H9 (cell line): ENCODE data around the gene IL31RA. TPM values are rescaled to one million over a fixed set of nuclear protein-coding genes. Genes with fewer than 3 reads are reported as not detected.

Source experiments
- DNase-seq: peaks from one replicate; pipeline ENCODE4 v3.0.0-alpha.2; 2017
- H2AFZ ChIP-seq: one replicate; pipeline ENCODE4 v1.6.1; 2013; ENCODE audit warnings: mild to moderate bottlenecking, low read length, control low read depth, moderate library complexity
- H2AK5ac ChIP-seq: 2 replicates; pipeline ENCODE4 v1.6.1; 2013; ENCODE audit warnings: low read length, control low read depth, mixed read lengths; ENCODE audit not compliant: insufficient read length
- H2BK120ac ChIP-seq: one replicate; pipeline ENCODE4 v1.6.1; 2013; ENCODE audit warnings: low read depth, mild to moderate bottlenecking, low read length, control low read depth, inconsistent platforms; ENCODE audit not compliant: poor library complexity, severe bottlenecking
- H2BK12ac ChIP-seq: 2 replicates; pipeline ENCODE4 v1.6.1; 2013; ENCODE audit warnings: low read length, control low read depth, mixed read lengths, low read depth; ENCODE audit not compliant: insufficient read length
- H2BK15ac ChIP-seq: 2 replicates; pipeline ENCODE4 v1.6.1; 2013; ENCODE audit warnings: low read depth, low read length, control low read depth
- H2BK20ac ChIP-seq: one replicate; pipeline ENCODE4 v1.6.1; 2013; ENCODE audit warnings: low read depth, mild to moderate bottlenecking, low read length, control low read depth, inconsistent platforms; ENCODE audit not compliant: poor library complexity, severe bottlenecking
- H2BK5ac ChIP-seq: 2 replicates; pipeline ENCODE4 v1.6.1; 2013; ENCODE audit warnings: low read length, control low read depth, mixed read lengths; ENCODE audit not compliant: insufficient read length
- H3K14ac ChIP-seq: 2 replicates; pipeline ENCODE4 v1.6.1; 2013; ENCODE audit warnings: low read length, control low read depth; ENCODE audit not compliant: insufficient read depth
- H3K18ac ChIP-seq: 2 replicates; pipeline ENCODE4 v1.6.1; 2013; ENCODE audit warnings: low read depth, mild to moderate bottlenecking, mixed read lengths, low read length, control low read depth; ENCODE audit not compliant: insufficient read length
- H3K23ac ChIP-seq: 2 replicates; pipeline ENCODE4 v1.6.1; 2013; ENCODE audit warnings: low read length, control low read depth, mixed read lengths, low read depth; ENCODE audit not compliant: insufficient read length
- H3K23me2 ChIP-seq: 2 replicates; pipeline ENCODE4 v1.6.1; 2013; ENCODE audit warnings: low read depth, mild to moderate bottlenecking, mixed read lengths, low read length, control low read depth; ENCODE audit not compliant: insufficient read length, poor library complexity, severe bottlenecking
- H3K27ac ChIP-seq: 2 replicates; pipeline ENCODE4 v1.5.1; 2013; ENCODE audit warnings: low read length, control low read depth, mixed read lengths, low read depth; ENCODE audit not compliant: insufficient read length
- H3K27me3 ChIP-seq: 2 replicates; pipeline ENCODE4 v1.6.1; 2013; ENCODE audit warnings: low read length, control low read depth, inconsistent platforms; ENCODE audit not compliant: insufficient read depth
- H3K4ac ChIP-seq: 2 replicates; pipeline ENCODE4 v1.6.1; 2013; ENCODE audit warnings: low read depth, mild to moderate bottlenecking, control low read depth, inconsistent platforms, low read length, moderate library complexity
- H3K4me1 ChIP-seq: 2 replicates; pipeline ENCODE4 v1.6.1; 2013; ENCODE audit warnings: low read length, control low read depth, inconsistent platforms; ENCODE audit not compliant: insufficient read depth
- H3K4me2 ChIP-seq: 2 replicates; pipeline ENCODE4 v1.6.1; 2013; ENCODE audit warnings: low read length, control low read depth, mixed read lengths; ENCODE audit not compliant: insufficient read length, insufficient read depth
- H3K56ac ChIP-seq: 2 replicates; pipeline ENCODE4 v1.6.1; 2013; ENCODE audit warnings: low read depth, mild to moderate bottlenecking, mixed read lengths, low read length, control low read depth; ENCODE audit not compliant: insufficient read length
- H3K79me1 ChIP-seq: 2 replicates; pipeline ENCODE4 v1.6.1; 2013; ENCODE audit warnings: low read depth, mild to moderate bottlenecking, moderate library complexity, low read length, control low read depth, inconsistent platforms; ENCODE audit not compliant: insufficient read depth, poor library complexity, severe bottlenecking
- H3K79me2 ChIP-seq: 2 replicates; pipeline ENCODE4 v1.6.1; 2013; ENCODE audit warnings: low read length, control low read depth, inconsistent platforms; ENCODE audit not compliant: insufficient read depth
- H3K9ac ChIP-seq: 2 replicates; pipeline ENCODE4 v1.6.1; 2013; ENCODE audit warnings: low read length, control low read depth, mixed read lengths; ENCODE audit not compliant: insufficient read length; ENCODE audit errors: extremely low read depth
- H3K9me3 ChIP-seq: one replicate; pipeline ENCODE4 v1.6.1; 2013; ENCODE audit warnings: low read depth, low read length, inconsistent platforms; ENCODE audit not compliant: control insufficient read depth
- H3T11ph ChIP-seq: one replicate; pipeline ENCODE4 v1.6.1; 2013; ENCODE audit warnings: mild to moderate bottlenecking, low read length, control low read depth, inconsistent platforms
- H4K20me1 ChIP-seq: one replicate; pipeline ENCODE4 v1.6.1; 2013; ENCODE audit not compliant: control insufficient read depth, insufficient read length, insufficient read depth
- H4K5ac ChIP-seq: 2 replicates; pipeline ENCODE4 v1.6.1; 2013; ENCODE audit warnings: low read depth, mild to moderate bottlenecking, mixed read lengths, low read length, control low read depth; ENCODE audit not compliant: insufficient read length
- H4K8ac ChIP-seq: replicated peaks from 2 replicates; pipeline ENCODE4 v1.6.1; 2013; ENCODE audit warnings: low read length, control low read depth, mixed read lengths, low read depth; ENCODE audit not compliant: insufficient read length
- H4K91ac ChIP-seq: 2 replicates; pipeline ENCODE4 v1.6.1; 2013; ENCODE audit warnings: low read depth, mild to moderate bottlenecking, moderate library complexity, mixed read lengths, low read length, control low read depth; ENCODE audit not compliant: insufficient read length
- H3K27ac Mint-ChIP-seq, 3 experiments: 2 replicates in 2 of 3; 3 replicates in 1 of 3; pipeline ENCODE4 v1.8.0; 2020 to 2021; ENCODE audit warnings: mixed read lengths in 3 of 3, mild to moderate bottlenecking in 1 of 3, moderate library complexity in 1 of 3
- H3K27me3 Mint-ChIP-seq: 2 replicates; pipeline ENCODE4 v1.8.0; 2021; ENCODE audit warnings: low read depth, mild to moderate bottlenecking, moderate library complexity, mixed read lengths
- H3K36me3 Mint-ChIP-seq, 3 experiments: 2 replicates in 2 of 3; 3 replicates in 1 of 3; pipeline ENCODE4 v1.8.0; 2020 to 2021; ENCODE audit warnings: low read depth in 3 of 3, mixed read lengths in 3 of 3; ENCODE audit not compliant: insufficient read depth in 1 of 3
- H3K4me1 Mint-ChIP-seq, 2 experiments: 2 replicates each; pipeline ENCODE4 v1.8.0; 2020; ENCODE audit warnings: mixed read lengths in 2 of 2
- H3K4me3 Mint-ChIP-seq, 2 experiments: 2 replicates in 1 of 2; 3 replicates in 1 of 2; pipeline ENCODE4 v1.8.0; 2020 to 2021; ENCODE audit warnings: mild to moderate bottlenecking in 2 of 2, mixed read lengths in 2 of 2, moderate library complexity in 1 of 2
- H3K9me3 Mint-ChIP-seq, 2 experiments: 2 replicates in 1 of 2; 3 replicates in 1 of 2; pipeline ENCODE4 v1.8.0; 2020; ENCODE audit warnings: mild to moderate bottlenecking in 2 of 2, mixed read lengths in 2 of 2, moderate library complexity in 1 of 2
- CTCF ChIP-seq: fragments of 200-600 bp; sonication (generic); conservative IDR thresholded peaks from 3 replicates; pipeline ENCODE4 v1.8.0; 2021; ENCODE audit warnings: antibody characterized with exemption, mild to moderate bottlenecking
- WGBS: extraction: QIAGEN DNeasy Blood & Tissue Kit; methylation state at CpG from one replicate; pipeline ENCODE4 v1.1.7; 2013; ENCODE audit warnings: missing lambda C conversion rate, low lambda C conversion rate, mixed read lengths; ENCODE audit not compliant: insufficient read length; ENCODE audit errors: extremely low coverage; 5-methylcytosine and 5-hydroxymethylcytosine counted together
- total RNA-seq: library from RNA; stranded (reverse); gene quantifications from 2 replicates; pipeline ENCODE4 v1.2.1, GENCODE V29; 2021

The IL31RA gene
- total RNA-seq, 1 experiment from 2014 or later, result 0.11 TPM

GRCh38 chr5:55911784-55912653 is 60.9 kb downstream of the IL31RA start:
- Histone ChIP-seq H2BK15ac (no peak overlapping the region), H2BK12ac (no peak overlapping the region), H4K8ac (no peak overlapping the region), H2AK5ac (no peak overlapping the region), H3K23ac (no peak overlapping the region), H3K79me1 (no peaks in the 10 kb centered on the region), H2BK120ac (no peak overlapping the region), H3K14ac (no peak overlapping the region), H4K91ac (no peak overlapping the region), H3K4ac (no peak overlapping the region), H4K5ac (no peak overlapping the region), H3K4me1 (no peaks in the 10 kb centered on the region), H3K23me2 (no peaks in the 10 kb centered on the region), H4K20me1 (no peaks in the 10 kb centered on the region), H2AFZ (no peak overlapping the region), H3K56ac (no peak overlapping the region), H3T11ph (no peak overlapping the region), H3K27ac (no peak overlapping the region), H3K9ac (no peak overlapping the region), H3K9me3 (no peaks in the 10 kb centered on the region), H3K18ac (no peak overlapping the region), H2BK5ac (no peak overlapping the region), H3K4me2 (no peak overlapping the region), H2BK20ac (no peak overlapping the region), H3K27me3 (no peaks in the 10 kb centered on the region), H3K79me2 (no peaks in the 10 kb centered on the region)
- Mint-ChIP-seq H3K27ac (no peak overlapping the region), H3K9me3 (no peaks in the 10 kb centered on the region), H3K36me3 (no peaks in the 10 kb centered on the region), H3K4me3 (no peak overlapping the region), H3K27me3 (no peaks in the 10 kb centered on the region), H3K4me1 (no peaks in the 10 kb centered on the region)
- WGBS, result no CpG with 5 or more reads among the region's 2 CpGs
- DNase-seq, result no peak
- TF ChIP-seq CTCF, result no peak
